Stimulated activated effector memory CD8-positive, alpha-beta T cell treated with anti-CD3 and anti-CD28 coated beads, Interleukin-12 subunit alpha, Interleukin-12 subunit beta, amount 100 ng/mL, for 72 hours (primary cell): ENCODE measurements around the gene CYP2J2.
"Not testable (repeated sequence)": the region's sequence is repeated elsewhere in the genome, so short reads cannot be mapped to it uniquely, and the experiment has no call there.

ENCODE experiments used
- ATAC-seq: fragments of 150-1000 bp; cut with Tn5 transposase; 2 replicates; pipeline ENCODE4 v1.10.0; 2021
- DNase-seq, 2 donors: peaks; one replicate each; pipeline ENCODE4 v3.0.0; 2021 to 2022; ENCODE audit warnings: low spot score in 2 of 2
- H3K27ac Mint-ChIP-seq: one replicate; pipeline ENCODE4 v1.8.0; 2022; ENCODE audit warnings: mild to moderate bottlenecking, mixed read lengths
- H3K36me3 Mint-ChIP-seq: one replicate; pipeline ENCODE4 v1.8.0; 2022; ENCODE audit warnings: mild to moderate bottlenecking, mixed read lengths
- H3K4me1 Mint-ChIP-seq: one replicate; pipeline ENCODE4 v1.8.0; 2022; ENCODE audit warnings: mixed read lengths
- H3K4me3 Mint-ChIP-seq: one replicate; pipeline ENCODE4 v1.8.0; 2022; ENCODE audit warnings: mild to moderate bottlenecking, mixed read lengths
- H3K9me3 Mint-ChIP-seq: one replicate; pipeline ENCODE4 v1.8.0; 2022; ENCODE audit warnings: mixed read lengths

Gene CYP2J2

DNA sequence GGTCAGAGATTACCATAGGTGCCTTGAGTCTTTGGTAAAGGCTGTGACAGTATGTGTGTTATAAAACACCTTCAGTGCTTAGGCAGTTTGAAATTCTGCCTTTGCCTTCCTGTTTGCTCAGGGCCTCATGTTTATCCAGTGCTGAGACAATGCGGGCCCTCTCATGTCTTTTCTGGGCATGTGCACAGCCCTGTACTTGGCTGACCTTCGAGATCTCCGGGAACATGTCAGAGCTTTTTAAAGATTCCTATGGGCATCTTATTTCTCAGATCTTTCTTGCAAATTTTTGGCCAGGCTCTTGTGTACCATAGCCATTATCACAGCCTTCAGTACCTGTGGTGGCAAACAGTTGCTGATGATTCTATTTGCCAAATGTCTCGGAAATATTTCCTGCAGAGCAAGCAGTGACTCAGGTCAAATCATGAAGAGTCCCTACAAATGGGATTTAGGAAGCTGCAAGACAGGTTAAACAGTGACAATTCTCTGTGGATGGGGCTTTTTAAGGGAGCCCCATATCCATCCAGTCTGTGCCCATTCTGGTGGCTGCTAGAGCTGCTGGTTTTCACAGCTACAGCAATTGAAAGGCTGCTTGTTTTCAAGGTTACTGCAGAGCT, 69.7 kb downstream of the CYP2J2 start:
- ATAC-seq (no peak), DNase-seq (no peak)
- Mint-ChIP-seq H3K9me3 (peaks cover 3% of the 10 kb centered on the region), H3K27ac (no peak overlapping the region), H3K4me1 (no peaks in the 10 kb centered on the region), H3K36me3 (peaks cover 24% of the 10 kb centered on the region), H3K4me3 (no peak overlapping the region)

- not testable (repeated sequence) for H3K27ac Mint-ChIP-seq
Observed at GRCh38 chr1:59855297-59855696, 71.3 kb downstream of the CYP2J2 start.

DNA sequence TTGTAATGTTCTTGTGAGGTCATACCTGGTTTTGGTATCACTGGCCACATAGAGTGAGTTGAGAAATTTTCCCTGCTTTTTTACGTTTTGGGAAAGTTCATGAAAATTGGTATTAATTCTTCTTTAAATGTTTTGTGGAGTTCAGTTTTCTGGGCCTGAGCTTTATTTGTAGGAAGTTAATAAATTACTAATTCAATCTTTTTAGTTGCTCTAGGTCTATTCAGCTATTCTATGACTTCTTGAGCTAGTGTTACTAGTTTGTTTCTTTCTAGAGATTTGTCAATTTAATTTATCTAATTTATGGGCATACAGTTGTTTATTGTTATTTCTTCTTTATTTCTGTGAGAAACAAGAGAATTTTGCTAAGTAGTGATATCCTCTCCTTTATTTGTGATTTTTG, 74.5 kb downstream of the CYP2J2 start:
- H3K4me3 Mint-ChIP-seq: no peak overlapping the region
- H3K9me3 Mint-ChIP-seq: peaks cover 3% of the 10 kb centered on the region
- ATAC-seq (no peak), DNase-seq (no peak)
- no peak overlapping the region for H3K27ac Mint-ChIP-seq
- H3K4me1 Mint-ChIP-seq: no peaks in the 10 kb centered on the region
- H3K36me3 Mint-ChIP-seq: peaks cover 6% of the 10 kb centered on the region

More at GRCh38 chr1:59855297-59855696, 71.3 kb downstream of the CYP2J2 start:
- not testable (repeated sequence) for DNase-seq, H3K4me3 Mint-ChIP-seq, H3K9me3 Mint-ChIP-seq, H3K4me1 Mint-ChIP-seq, ATAC-seq
- H3K36me3 Mint-ChIP-seq: peaks cover 16% of the 10 kb centered on the region

DNA sequence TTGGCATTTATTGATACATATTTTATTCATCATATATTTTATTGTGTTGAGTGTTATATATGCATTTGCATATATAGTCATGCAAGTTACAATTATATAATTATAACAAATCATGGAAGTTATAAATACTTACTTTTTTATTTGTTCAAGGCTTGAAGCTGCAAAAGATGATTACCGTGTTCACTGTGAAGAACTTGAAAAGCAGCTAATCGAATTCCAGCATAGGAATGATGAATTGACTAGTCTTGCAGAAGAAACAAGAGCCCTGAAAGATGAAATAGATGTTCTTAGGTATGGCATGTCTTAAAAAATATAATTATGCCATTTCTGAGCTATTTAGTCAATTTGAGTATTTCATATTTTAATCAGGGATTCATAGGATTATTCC, 79.7 kb downstream of the CYP2J2 start:
- Mint-ChIP-seq H3K4me1 (no peaks in the 10 kb centered on the region), H3K4me3 (no peak overlapping the region), H3K9me3 (no peaks in the 10 kb centered on the region), H3K36me3 (peaks cover 6% of the 10 kb centered on the region), H3K27ac (no peak overlapping the region)
- ATAC-seq (no peak), DNase-seq (no peak)

GRCh38 chr1:59846209-59846894, 80.2 kb downstream of the CYP2J2 start:
- Mint-ChIP-seq H3K4me3 (no peak overlapping the region), H3K9me3 (no peaks in the 10 kb centered on the region), H3K4me1 (no peaks in the 10 kb centered on the region), H3K36me3 (peaks cover 6% of the 10 kb centered on the region), H3K27ac (no peak overlapping the region)
- DNase-seq: no peak
- no peak for ATAC-seq

GRCh38 chr1:59845091-59845490, 81.5 kb downstream of the CYP2J2 start:
- H3K36me3 Mint-ChIP-seq: peaks cover 7% of the 10 kb centered on the region
- no peaks in the 10 kb centered on the region for H3K9me3 Mint-ChIP-seq
- no peak overlapping the region for H3K27ac Mint-ChIP-seq
- no peak for ATAC-seq
- no peaks in the 10 kb centered on the region for H3K4me1 Mint-ChIP-seq
- DNase-seq: no peak
- H3K4me3 Mint-ChIP-seq: no peak overlapping the region
